ENCODE results near the gene BGLAP. TPM values are rescaled to one million over a fixed set of nuclear protein-coding genes. Genes with fewer than 3 reads are reported as not detected.

Gene BGLAP
- total RNA-seq, 1 experiment from 2014 or later: 2.3 TPM

DNA sequence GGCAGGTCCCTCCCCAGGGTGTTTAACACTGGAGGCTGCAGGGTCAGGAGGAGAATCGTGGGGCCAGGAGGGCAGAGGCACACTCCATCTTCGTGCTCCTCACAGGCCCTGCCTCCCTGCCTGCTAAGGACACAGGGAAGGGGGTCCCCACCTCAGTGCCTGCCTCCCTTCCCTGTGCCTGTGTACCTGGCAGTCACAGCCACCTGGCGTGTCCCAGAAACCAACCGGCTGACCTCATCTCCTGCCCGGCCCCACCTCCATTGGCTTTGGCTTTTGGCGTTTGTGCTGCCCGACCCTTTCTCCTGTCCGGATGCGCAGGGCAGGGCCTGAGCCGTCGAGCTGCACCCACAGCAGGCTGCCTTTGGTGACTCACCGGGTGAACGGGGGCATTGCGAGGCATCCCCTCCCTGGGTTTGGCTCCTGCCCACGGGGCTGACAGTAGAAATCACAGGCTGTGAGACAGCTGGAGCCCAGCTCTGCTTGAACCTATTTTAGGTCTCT is 623 bp upstream of the BGLAP start:
- ChIA-PET POLR2A (no interaction called here), CTCF (interaction anchor here (0.8 to 3.9 kb wide), 5 partner anchors 9 to 111 kb away, joined by 3 to 20 read pairs (median 5); no protein-coding TSS in a partner anchor)
- Mint-ChIP-seq H3K4me1 (peaks cover 14% of the 10 kb centered on the region), H3K4me3 (no peak overlapping the region), H3K27ac (no peak overlapping the region), H3K27me3 (ENCODE audit: low read depth) (peaks cover 4% of the 10 kb centered on the region), H3K9me3 (no peaks in the 10 kb centered on the region), H3K36me3 (peaks cover 24% of the 10 kb centered on the region)
- TF ChIP-seq RELA (CRISPR knock-in tag; IDR thresholded peaks at IDR 0.05; ENCODE audit: borderline replicate concordance) (no peak), USF1 (CRISPR knock-in tag; IDR thresholded peaks at IDR 0.05) (no peak), IRF2 (CRISPR knock-in tag; IDR thresholded peaks at IDR 0.05; ENCODE audit: borderline replicate concordance, low read depth) (no peak), ZNF138 (CRISPR knock-in tag; conservative IDR thresholded peaks at IDR 0.05) (no peak), GRHL2 (CRISPR knock-in tag; IDR thresholded peaks at IDR 0.05; ENCODE audit: insufficient replicate concordance, severe bottlenecking) (no peak), IRF1 (CRISPR knock-in tag; IDR thresholded peaks at IDR 0.05) (no peak), HMGA2 (CRISPR knock-in tag; IDR thresholded peaks at IDR 0.05) (no peak), OVOL2 (CRISPR knock-in tag; IDR thresholded peaks at IDR 0.05; ENCODE audit: borderline replicate concordance) (no peak), SMAD3 (CRISPR knock-in tag; IDR thresholded peaks at IDR 0.05; ENCODE audit: borderline replicate concordance) (no peak), TP53 (CRISPR knock-in tag; IDR thresholded peaks at IDR 0.05) (no peak), ZNF219 (CRISPR knock-in tag; IDR thresholded peaks at IDR 0.05; ENCODE audit: borderline replicate concordance) (no peak), ZBTB21 (CRISPR knock-in tag; IDR thresholded peaks at IDR 0.05; ENCODE audit: borderline replicate concordance) (no peak), E2F5 (CRISPR knock-in tag; IDR thresholded peaks at IDR 0.05) (no peak), ZNF121 (CRISPR knock-in tag; IDR thresholded peaks at IDR 0.05) (no peak)
- TF ChIP-seq, protein P1, sequence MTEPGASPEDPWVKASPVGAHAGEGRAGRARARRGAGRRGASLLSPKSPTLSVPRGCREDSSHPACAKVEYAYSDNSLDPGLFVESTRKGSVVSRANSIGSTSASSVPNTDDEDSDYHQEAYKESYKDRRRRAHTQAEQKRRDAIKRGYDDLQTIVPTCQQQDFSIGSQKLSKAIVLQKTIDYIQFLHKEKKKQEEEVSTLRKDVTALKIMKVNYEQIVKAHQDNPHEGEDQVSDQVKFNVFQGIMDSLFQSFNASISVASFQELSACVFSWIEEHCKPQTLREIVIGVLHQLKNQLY (CRISPR knock-in tag; IDR thresholded peaks at IDR 0.05): no peak
- TF ChIP-seq, protein P2, sequence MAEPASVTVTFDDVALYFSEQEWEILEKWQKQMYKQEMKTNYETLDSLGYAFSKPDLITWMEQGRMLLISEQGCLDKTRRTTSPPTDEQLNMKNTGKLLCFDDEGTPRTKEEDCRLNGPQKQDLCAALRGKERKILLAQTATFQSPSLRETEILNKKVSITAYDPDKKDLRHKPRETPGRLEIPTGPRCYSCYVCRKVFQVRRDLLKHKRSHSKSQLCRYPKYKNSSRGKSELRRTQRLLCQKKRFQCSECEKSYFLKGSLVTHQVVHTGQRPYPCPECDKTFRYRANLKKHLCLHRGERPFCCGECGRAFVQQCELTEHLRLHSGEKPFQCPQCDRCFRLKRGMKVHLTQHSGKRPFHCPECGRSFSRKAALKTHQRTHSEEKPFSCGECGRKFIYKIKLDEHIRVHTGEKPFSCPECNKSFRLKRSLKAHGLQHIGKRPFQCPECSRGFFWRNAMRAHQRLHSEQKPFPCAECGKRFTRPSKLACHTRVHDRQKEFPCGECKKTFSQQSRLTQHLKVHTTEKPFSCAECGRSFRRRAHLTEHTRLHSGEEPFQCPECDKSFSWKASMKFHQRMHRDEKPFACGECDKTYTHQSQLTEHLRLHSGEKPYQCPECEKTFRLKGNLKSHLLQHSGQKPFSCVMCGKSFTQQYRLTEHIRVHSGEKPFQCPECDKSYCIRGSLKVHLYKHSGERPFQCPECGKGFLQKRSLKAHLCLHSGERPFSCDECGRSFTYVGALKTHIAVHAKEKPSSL (CRISPR knock-in tag; conservative IDR thresholded peaks at IDR 0.05): no peak
- TF ChIP-seq, protein P3, sequence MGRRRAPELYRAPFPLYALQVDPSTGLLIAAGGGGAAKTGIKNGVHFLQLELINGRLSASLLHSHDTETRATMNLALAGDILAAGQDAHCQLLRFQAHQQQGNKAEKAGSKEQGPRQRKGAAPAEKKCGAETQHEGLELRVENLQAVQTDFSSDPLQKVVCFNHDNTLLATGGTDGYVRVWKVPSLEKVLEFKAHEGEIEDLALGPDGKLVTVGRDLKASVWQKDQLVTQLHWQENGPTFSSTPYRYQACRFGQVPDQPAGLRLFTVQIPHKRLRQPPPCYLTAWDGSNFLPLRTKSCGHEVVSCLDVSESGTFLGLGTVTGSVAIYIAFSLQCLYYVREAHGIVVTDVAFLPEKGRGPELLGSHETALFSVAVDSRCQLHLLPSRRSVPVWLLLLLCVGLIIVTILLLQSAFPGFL (CRISPR knock-in tag; IDR thresholded peaks at IDR 0.05; ENCODE audit: borderline replicate concordance): no peak
- TF ChIP-seq, protein P4, sequence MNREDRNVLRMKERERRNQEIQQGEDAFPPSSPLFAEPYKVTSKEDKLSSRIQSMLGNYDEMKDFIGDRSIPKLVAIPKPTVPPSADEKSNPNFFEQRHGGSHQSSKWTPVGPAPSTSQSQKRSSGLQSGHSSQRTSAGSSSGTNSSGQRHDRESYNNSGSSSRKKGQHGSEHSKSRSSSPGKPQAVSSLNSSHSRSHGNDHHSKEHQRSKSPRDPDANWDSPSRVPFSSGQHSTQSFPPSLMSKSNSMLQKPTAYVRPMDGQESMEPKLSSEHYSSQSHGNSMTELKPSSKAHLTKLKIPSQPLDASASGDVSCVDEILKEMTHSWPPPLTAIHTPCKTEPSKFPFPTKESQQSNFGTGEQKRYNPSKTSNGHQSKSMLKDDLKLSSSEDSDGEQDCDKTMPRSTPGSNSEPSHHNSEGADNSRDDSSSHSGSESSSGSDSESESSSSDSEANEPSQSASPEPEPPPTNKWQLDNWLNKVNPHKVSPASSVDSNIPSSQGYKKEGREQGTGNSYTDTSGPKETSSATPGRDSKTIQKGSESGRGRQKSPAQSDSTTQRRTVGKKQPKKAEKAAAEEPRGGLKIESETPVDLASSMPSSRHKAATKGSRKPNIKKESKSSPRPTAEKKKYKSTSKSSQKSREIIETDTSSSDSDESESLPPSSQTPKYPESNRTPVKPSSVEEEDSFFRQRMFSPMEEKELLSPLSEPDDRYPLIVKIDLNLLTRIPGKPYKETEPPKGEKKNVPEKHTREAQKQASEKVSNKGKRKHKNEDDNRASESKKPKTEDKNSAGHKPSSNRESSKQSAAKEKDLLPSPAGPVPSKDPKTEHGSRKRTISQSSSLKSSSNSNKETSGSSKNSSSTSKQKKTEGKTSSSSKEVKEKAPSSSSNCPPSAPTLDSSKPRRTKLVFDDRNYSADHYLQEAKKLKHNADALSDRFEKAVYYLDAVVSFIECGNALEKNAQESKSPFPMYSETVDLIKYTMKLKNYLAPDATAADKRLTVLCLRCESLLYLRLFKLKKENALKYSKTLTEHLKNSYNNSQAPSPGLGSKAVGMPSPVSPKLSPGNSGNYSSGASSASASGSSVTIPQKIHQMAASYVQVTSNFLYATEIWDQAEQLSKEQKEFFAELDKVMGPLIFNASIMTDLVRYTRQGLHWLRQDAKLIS (CRISPR knock-in tag; IDR thresholded peaks at IDR 0.05; ENCODE audit: borderline replicate concordance): no peak
- ATAC-seq (no peak), DNase-seq (ENCODE audit: low spot score) (no peak)

Measured in WTC11 (cell line).